ENCODE data around the gene METTL17.
"Not testable (repeated sequence)": the region's sequence is repeated elsewhere in the genome, so short reads cannot be mapped to it uniquely, and the experiment has no call there.

METTL17 gene

DNA sequence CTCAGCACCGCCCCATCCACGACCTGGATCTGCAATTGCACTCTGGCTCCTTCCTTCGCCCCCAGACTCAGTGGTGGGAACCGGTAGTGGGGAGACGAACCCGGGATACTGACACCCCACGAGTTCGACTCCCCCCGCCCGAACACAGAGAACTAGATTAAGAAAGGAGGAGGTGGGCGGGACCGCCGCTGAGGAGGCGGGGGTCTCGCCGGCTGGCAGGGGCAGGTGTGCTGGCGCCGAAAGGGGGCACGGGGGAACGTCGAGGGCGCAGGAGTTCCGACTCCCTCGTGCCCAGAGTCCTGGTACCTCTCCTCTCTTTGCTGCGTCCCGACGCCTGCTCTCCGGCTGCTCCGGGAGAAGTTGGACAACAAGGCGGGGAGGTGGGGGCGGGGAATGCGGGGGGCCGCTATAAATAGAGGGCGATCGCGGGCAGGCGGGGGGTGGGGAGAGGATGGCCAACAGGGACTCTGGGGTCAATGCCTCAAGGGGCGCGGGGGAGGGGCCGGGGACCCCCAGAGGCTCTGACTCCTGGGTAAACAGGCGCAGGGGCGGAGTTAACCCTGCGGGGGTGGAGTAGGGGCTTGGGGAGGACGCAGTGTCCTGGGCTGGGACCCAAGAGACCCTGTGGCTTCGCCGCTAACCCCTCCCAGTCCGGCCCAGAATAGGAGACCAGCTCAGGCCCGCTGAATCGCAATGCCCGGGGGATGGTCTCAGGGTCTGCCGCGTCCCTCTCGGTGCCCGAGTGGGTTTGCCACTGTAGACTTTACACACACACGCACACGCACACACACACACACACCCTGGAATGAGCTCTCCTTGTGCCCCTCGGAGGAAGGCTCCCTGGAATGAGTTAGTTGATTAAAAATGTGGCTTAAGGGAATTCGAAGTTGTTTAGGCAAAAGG, 35.8 kb downstream of the METTL17 start:
- no peak for DNase-seq

DNA sequence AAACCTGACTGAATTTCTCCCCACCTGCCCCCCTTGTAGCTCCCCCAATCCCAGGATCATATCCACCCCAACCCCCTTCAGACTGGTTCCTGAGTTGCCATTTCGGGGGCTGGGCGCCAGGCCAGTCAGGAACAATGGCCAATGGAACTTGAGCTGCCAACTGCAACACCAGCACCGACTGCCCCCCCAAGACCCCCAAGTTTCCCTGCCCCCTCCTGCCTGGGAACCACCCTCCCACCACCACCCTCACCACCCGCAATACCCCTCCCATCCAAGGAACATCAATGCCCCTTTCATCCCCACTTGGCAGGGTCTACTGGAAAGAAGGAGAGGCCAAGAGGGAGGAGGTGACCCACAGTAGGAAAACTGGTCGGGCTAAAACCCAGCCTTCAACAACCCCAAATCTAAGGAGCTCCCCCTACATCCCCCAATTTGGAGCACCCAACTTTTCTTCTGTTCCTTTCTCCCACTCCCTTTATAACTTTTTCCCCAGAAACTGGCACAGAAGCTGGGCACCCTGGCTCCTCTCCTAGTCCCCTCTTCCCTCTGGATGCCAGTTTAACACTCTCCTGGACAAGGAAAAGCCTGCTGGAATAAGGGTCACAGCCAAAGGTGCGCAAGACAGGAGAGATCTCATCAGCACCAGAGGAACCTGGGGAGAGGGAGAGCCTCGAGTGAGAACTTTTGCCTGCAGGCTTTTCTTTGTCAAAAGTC, 36.7 kb downstream of the METTL17 start:
- no peak for DNase-seq

DNA sequence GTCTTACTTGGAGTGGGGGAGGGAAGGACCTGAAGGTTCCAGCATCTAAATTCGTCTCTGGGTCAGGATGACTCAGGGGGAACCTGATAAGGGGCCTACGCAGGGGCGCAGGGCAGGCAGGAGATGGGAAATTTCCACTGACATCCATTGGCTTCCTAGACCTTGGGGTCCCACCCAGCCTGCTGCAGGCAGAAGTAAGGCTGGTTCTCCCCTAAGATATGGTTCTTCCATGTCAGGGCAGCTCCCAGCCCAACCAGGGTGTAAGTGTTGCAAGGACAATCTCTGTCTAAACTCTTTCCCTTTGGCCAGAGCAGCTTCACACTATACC, 37.2 kb downstream of the METTL17 start:
- no peak for DNase-seq

DNA sequence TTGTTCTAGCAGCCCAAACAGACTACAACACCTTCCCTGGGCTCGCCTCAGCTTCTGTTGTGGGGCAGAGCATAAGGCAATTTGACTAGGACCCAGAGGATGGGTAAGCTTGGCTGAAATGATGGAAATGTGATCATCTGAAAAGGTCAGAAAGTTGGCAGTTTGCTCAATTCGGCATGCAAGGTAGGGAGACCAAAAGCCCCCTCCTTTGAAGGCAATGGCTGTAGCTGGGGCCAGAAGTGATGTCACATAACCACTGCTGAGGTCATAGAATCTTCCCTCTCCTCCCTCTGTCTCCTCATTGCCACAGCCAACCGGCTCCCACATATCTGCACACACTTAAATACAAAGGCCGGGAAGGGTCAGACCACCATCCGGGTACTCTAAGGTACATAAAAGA, 40.1 kb downstream of the METTL17 start, which contains the start of gene TPPP2:
TPPP2 (plus strand) TSS at position 301 of the 400 bp plus-strand sequence. CDS start 365 bp downstream, outside the sequence.
- no peak for DNase-seq

DNA sequence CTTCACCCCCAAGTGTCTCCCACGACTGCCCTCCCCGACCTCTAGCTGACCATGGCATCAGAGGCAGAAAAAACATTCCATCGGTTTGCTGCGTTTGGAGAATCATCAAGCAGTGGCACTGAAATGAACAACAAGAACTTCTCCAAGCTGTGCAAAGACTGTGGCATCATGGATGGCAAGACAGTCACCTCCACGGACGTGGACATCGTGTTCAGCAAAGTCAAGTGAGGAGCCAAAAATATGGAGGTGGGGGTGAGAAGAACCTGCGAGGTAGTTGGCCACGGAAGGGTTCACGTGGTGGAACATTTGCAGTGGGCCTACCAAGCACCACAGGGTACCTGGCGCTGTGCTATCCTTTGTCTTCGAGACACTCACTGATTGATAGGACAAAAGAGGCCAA, 40.8 kb downstream of the METTL17 start:
- DNase-seq, result no peak

DNA sequence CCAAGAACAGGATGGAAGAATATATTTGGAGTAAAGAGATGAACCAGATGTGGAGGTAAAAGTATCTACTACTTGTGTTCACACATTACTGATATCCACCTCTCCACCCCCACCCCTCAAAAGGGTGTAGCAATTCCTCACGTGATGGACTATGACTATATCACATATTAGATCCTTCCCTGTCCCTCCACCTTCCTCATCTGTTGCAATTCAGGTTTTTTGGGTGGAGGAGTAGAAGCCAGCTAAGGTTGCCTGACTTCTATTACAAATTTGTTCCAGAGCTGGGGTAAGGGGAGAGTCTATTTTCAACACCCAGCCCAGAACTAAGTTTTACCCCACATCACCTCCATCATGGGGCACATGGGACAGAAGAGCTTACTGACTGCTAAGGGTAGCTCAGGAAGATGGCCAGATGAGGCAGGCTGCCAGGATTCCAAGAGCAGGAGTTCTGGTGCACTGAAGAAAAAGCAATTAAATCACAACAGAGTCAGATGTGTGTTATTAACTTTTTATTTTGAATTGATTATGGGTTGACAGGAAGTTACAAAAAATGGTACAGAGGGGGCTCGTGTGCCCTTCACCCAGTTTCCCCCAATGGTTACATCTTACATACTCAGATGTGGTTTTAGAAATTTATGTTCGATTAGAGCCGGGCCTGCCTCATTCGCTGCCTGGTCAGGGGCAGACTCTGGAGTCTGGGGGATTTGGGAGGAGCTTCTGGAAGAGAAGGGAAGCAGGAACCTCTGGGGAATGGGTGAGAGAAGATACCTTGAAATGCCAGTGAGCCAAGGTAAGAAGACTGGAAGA, 42.7 kb downstream of the METTL17 start:
- DNase-seq, result no peak

DNA sequence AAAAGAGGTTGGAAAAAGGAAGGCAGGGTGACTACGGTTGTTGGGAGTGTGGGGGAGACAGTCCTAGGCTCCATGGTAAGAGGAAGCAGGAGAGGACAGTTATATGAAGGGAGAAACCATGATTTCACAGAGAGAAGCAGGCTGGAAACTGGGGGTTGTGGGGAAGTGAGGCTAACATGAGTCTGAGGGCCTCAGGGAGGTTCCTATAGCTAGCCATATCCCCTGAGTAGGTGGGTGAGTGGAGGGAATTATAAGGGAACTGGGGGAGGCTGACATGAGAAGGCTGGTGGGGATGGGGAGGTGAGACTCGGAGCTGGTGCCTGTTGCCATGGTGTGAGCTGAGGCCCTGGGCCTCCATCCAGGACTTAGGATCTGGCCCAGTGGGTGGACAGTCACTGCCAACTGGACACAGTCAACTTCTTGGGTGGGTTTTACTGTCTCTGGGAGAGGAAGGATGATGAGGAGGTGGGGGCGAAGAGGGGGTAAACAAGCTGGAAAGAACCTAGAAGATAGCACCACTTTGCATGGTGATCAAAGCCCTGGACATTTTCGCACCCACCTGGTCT, 43.4 kb downstream of the METTL17 start:
- DNase-seq, result no peak

DNA sequence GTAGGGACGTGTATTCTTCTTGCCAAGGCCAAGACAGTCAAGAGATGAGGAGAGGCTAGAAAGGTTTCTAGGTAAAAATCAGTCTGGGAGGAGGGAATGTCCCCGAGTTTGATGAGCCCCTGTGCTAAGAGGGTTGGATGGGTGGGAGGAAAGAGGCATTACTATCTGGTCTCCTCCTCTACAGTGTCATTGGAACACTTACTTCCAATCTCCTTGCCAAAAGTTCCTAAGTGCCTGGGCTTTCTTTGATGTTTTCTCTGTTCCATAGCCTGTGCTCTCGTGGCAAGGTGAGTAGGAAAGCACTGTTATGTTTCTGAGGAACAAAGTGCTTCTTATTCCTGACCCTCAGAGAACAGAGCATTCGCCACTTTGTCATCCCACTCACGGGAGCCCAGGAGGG, 44.9 kb downstream of the METTL17 start, which contains the start of gene RNASE13:
RNASE13 (minus strand) TSS at position 101 of the 400 bp plus-strand sequence. CDS start 519 bp downstream, outside the sequence.
- DNase-seq, result no peak

DNA sequence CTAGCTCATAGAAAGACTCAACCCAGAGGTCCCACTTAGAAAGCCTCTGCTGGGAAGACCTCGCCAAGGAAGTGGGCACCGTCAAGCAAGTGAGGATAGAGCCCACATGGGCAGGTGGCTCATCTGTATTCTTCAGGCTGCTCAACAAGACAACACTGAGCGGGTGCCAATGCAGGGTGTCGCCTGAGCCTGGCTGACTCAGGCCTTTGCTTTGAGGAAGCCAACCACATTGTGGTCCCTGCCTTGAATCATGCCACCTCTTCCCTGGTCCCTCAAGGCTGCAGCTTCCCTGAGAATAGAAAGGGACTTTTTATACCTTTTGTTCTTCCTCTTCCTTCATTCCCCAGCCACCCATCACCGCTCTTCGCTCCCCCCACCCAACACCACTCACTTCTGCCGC, 47.0 kb downstream of the METTL17 start:
- no peak for DNase-seq

DNA sequence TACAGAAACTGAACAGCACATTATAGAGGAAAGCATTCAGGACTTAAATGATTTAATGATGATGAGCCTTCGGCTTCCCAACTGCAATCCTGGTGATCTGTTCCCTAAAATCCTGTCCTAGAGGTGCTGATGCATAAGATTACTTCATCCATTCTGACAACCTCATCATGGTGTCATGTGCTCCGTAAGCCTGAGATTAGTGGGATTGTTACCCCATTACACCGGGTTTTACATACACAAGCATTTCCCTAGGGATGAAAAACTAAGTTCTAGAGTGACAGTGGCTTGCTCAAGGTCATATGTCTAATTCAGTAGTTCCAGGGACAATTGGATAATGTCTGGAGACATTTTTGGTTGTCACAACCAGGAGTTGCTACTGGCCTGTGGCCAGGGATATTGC, 47.4 kb downstream of the METTL17 start:
- no peak for DNase-seq

DNA sequence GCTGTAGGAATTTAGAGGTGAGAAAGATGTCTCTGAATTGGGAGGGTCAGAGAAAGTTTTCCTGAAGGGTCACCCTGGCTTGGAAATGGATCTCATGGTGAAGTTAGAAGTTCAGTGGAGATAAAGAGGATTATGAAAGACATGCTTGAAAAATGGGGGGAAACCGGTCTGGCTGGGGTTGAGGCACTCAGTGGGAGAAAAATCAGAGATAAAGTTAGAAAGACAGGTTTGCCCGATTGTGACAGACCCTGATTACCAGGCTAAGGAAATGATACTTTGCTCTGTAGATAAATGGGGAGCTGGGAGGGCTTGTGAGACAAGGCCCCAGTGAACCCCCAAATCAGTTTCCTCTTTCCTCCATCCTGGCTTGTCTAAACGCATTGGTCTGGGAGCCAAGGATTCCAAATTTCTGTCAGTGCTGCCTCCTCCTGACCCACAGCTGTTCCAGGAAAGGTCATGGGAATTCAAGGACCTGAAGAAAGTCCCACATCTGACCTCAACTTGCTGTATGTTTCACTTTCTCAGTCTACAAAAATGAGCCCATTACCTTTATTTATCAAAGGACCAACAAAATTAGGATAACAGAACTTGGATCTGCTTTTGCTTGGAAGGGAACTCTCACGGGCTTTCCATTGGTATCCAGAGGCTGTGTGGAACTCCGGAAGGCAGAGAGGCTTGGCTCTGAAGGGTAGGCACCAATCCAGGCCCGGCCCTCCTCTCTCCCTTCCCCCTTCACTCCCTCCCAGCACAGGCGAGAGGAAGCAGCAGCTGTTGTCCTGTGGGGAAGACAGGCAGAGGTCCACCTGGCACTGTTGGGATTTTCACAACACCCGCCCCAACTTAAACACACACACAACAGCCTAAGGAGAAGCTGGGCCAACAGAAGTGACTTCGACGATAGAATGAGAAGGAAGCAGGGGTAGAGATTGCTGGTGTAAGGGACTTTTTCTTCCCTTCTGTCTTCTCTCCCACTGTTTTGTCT, 49.0 kb downstream of the METTL17 start:
- no peak for DNase-seq

DNA sequence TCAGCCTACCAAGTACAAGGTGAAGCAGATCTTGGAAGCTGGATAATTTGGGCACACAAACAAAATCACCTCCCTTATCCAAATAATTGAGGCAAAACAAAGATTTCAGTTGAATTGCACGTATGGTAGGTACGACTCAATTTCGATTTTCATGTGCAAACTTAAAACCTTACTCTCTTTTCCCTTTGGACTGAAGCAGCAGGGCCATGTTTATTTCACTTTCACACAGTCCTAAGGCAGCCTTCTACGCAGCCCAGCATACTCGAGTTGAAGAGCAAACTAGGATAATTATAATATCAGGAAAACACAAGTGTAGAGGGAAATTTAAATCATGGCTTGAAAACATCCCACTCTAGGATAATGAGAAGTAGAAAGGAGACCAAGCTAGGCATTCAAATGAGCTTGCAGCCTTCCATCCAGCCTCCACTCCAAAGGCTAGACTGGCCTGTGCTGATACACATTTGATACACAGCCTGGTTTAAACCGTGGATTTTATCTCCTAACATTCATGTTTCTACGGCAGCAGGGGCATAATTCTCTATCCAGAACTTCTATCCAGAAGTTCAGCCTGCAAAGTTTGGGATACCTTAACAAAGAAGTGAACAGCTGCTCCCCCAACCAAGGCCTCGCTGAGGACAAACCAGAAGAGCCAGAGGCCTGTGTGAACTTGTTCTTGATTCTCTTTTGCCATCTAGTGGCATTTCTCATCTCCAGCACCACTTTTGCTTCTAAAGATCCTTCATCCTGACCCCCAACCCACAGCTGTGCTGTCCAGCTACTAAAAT, 50.0 kb downstream of the METTL17 start:
- peak; percentile 42 for DNase-seq

DNA sequence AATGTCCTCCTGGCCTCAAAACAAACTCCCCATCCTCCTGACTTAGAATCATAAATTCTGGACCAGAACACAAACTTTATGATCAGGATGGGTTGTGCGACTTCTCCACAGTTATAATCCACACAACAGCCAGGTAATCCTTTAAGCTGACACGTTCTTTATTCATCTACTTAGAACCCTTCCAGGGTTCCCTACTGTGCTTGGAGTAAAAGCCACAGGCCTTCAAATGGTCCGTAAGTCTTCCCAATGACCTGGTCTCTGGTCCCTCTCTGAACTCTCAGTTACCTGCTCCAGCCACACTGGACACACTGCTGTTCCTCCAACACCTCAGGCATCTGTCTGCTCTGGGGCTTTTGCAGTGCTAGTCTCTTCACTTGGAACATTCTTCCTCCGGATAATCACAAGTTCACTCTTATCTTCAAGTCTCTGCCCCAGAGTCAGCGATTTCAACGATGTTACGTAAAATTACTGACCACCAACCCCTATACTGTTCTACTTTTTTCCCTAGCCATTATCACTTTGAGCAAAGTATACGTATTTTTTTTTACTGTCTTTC, 50.7 kb downstream of the METTL17 start:
- no peak for DNase-seq

DNA sequence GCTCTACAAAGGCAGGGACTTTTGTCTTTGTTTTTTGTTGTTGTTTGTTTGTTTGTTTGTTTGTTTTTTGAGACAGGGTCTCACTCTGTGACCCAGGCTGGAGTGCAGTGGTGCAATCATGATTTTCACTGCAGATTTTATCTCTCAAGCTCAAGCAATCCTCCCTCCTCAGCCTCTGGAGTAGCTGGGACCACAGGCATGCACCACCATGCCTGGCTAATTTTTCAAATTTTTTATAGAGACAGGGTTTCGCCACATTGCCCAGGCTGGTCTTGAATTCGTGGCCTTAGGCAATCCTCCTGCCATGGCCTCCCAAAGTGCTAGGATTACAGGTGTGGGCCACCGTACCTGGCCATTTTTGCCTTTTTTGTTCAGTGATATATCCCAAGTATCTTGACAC, 51.2 kb downstream of the METTL17 start:
- DNase-seq, result not testable (repeated sequence)

DNA sequence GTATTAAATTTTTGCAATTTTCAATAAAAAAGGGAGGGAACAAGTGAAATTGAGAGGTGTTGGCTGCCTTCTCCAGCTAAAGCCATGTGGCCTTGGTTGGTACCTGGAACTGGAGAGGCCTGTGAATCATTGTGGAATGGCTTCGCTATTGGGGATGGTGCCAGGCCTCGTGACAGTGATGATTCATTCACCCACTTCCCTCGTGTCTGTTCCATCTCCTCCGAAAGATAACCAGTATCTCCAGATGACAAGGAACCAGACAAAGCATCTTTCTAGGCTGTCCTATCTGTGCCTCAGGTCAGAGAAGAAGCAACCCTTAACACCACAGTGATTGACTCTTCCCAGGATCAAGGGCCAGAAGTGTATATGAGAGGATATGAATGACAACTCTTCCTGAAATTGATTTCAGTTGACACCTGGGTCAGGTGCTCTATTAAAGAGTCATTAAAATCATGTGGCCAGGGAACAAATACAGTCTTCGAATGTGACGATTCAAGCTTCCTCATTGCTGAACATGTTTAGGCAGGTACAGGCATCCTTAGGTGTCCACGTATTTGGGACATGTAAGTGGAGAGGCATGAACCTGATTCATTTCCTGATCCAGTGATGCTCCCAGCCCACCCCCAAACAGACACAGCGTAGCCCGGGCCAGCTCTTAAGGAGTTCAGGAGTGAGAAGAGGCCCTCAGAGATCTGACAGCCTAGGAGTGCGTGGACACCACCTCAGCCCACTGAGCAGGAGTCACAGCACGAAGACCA, 52.1 kb downstream of the METTL17 start, which contains the start of gene RNASE7:
RNASE7 (plus strand) TSS at position 687 of the 758 bp plus-strand sequence. CDS start 631 bp downstream, outside the sequence.
- DNase-seq, result no peak

DNA sequence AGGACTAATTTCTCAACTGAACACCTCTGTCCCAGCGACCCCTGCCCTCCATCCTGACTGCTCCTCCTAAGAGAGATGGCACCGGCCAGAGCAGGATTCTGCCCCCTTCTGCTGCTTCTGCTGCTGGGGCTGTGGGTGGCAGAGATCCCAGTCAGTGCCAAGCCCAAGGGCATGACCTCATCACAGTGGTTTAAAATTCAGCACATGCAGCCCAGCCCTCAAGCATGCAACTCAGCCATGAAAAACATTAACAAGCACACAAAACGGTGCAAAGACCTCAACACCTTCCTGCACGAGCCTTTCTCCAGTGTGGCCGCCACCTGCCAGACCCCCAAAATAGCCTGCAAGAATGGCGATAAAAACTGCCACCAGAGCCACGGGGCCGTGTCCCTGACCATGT, 53.1 kb downstream of the METTL17 start:
- no peak for DNase-seq

DNA sequence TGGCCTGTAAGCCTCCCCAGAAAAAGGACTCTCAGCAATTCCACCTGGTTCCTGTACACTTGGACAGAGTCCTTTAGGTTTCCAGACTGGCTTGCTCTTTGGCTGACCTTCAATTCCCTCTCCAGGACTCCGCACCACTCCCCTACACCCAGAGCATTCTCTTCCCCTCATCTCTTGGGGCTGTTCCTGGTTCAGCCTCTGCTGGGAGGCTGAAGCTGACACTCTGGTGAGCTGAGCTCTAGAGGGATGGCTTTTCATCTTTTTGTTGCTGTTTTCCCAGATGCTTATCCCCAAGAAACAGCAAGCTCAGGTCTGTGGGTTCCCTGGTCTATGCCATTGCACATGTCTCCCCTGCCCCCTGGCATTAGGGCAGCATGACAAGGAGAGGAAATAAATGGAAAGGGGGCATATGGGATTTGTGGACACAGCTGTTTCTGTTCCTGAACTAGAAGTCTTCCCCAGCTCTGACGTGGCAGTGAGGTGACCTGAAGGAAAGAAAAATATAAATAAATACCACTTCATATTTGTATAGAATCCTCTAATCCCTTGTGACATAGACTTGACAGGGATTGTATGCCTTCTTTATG, 53.7 kb downstream of the METTL17 start:
- no peak for DNase-seq

DNA sequence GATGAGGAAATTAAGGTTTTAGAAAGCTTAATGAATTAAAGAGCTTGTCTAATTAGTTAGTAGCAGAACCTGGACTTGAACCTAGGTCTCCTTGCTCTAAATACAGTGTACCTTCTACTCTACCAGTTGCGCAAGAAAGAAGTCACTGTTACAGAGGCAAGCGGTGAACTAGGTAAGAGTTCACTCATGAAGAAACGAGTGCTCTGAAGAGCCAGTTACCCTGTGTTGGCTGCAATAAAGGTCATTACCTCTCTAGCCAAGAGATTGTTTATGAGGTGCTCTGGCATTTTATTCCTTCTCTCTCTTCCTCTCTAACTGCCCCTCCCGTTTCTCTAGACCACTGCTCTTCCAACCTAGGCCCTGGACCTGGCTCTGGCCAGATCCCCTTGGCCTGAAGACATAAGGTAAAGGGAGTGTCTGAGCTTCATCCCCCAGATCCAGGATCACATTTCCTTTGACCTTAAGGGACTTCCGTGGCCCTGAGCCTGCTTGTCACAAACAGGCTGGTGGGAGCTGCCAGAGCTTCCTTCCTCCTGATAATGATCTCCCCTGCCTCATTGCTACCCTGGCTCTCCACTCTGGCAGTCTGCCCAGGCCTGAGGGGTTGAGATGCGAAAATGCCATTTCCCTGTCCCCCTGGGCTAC, 54.3 kb downstream of the METTL17 start:
- DNase-seq, result peak; percentile 91

Measured in KG1 (cell line).